ENCODE data around the gene CMTM6.
A peak's percentile ranks its signal among the peaks of the same experiment; 100 is the strongest.

Gene CMTM6

GRCh38 chr3:32434206-32434605, 68.4 kb downstream of the CMTM6 start:
- no peaks in the 10 kb centered on the region for H3K4me1 ChIP-seq (ENCODE audit: control insufficient read depth, insufficient read depth, low read length)
- CTCF ChIA-PET: no interaction called here

DNA sequence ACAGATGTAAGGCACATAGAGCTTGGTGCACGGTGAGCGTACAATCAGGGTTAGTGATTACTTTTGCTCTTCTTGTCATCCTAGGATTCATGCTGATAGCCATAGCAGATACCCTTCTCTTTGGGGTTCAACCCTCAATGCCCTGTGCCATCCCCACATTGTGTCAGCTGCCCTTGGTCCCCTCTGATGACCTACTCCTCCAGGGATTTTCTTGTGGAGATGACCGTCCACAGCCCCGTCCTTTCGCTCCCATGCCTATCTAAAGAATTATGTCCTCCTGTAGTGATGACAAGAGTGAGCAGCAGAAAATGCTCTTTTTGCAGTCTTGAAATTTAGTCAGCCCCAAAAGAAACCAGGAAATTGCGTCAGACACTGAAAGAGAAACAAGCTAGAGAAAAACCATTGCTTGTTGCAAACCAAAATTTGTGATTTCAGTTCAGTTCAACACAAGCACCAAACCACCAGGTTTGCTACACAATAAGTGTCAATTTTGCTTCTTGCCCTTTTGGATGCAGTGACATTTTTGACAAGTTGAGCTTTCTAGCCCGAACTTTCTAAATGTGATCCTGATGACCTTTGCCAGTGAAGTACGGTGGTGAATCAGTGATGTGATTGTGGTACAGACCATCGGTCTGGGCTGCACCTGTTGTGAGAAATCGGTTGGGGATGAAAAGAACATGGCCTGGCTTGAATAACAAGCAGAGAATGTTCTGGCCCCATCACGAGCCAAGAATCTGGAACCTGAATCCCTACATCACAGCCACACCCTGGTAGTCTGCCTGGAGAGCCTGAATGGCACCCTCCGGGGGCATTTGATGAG, 69.7 kb downstream of the CMTM6 start:
- peak; percentile 45 for TF ChIP-seq FEZF1 (tag by site-specific recombination; IDR thresholded peaks at IDR 0.05)
- TF ChIP-seq, protein P1, sequence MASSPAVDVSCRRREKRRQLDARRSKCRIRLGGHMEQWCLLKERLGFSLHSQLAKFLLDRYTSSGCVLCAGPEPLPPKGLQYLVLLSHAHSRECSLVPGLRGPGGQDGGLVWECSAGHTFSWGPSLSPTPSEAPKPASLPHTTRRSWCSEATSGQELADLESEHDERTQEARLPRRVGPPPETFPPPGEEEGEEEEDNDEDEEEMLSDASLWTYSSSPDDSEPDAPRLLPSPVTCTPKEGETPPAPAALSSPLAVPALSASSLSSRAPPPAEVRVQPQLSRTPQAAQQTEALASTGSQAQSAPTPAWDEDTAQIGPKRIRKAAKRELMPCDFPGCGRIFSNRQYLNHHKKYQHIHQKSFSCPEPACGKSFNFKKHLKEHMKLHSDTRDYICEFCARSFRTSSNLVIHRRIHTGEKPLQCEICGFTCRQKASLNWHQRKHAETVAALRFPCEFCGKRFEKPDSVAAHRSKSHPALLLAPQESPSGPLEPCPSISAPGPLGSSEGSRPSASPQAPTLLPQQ (tag by site-specific recombination; IDR thresholded peaks at IDR 0.05): no peak
- Histone ChIP-seq H3K9me3 (ENCODE audit: control insufficient read depth, insufficient read depth, low read depth, low read length) (no peaks in the 10 kb centered on the region), H3K27ac (ENCODE audit: extremely low read depth, low read depth, low read length) (no peak overlapping the region), H3K4me3 (ENCODE audit: low read depth, low read length) (no peak overlapping the region), H3K36me3 (ENCODE audit: control insufficient read depth in 2 of 2, insufficient read depth in 1 of 2, low read length in 2 of 2) (no peaks in the 10 kb centered on the region), H3K4me1 (ENCODE audit: control insufficient read depth, insufficient read depth, low read length) (no peaks in the 10 kb centered on the region)
- CTCF ChIA-PET: interaction anchor here (0.6 to 1.0 kb wide), 3 partner anchors 35 to 92 kb away, joined by 3 to 5 read pairs (median 4); no protein-coding TSS in a partner anchor
- POLR2A ChIA-PET: no interaction called here

More at GRCh38 chr3:32434206-32434605, 68.4 kb downstream of the CMTM6 start:
- H3K4me3 ChIP-seq (ENCODE audit: low read depth, low read length): no peak overlapping the region
- no peaks in the 10 kb centered on the region for H3K9me3 ChIP-seq (ENCODE audit: control insufficient read depth, insufficient read depth, low read depth, low read length)
- H3K27ac ChIP-seq (ENCODE audit: extremely low read depth, low read depth, low read length): no peak overlapping the region
- POLR2A ChIA-PET: no interaction called here
- H3K36me3 ChIP-seq (ENCODE audit: control insufficient read depth in 2 of 2, insufficient read depth in 1 of 2, low read length in 2 of 2): no peaks in the 10 kb centered on the region
- TF ChIP-seq ZNF23 (tag by site-specific recombination; IDR thresholded peaks at IDR 0.05; ENCODE audit: borderline replicate concordance): no peak
- no peak for TF ChIP-seq ZNF341 (tag by site-specific recombination; IDR thresholded peaks at IDR 0.05; ENCODE audit: low read depth)
- TF ChIP-seq, protein P2, sequence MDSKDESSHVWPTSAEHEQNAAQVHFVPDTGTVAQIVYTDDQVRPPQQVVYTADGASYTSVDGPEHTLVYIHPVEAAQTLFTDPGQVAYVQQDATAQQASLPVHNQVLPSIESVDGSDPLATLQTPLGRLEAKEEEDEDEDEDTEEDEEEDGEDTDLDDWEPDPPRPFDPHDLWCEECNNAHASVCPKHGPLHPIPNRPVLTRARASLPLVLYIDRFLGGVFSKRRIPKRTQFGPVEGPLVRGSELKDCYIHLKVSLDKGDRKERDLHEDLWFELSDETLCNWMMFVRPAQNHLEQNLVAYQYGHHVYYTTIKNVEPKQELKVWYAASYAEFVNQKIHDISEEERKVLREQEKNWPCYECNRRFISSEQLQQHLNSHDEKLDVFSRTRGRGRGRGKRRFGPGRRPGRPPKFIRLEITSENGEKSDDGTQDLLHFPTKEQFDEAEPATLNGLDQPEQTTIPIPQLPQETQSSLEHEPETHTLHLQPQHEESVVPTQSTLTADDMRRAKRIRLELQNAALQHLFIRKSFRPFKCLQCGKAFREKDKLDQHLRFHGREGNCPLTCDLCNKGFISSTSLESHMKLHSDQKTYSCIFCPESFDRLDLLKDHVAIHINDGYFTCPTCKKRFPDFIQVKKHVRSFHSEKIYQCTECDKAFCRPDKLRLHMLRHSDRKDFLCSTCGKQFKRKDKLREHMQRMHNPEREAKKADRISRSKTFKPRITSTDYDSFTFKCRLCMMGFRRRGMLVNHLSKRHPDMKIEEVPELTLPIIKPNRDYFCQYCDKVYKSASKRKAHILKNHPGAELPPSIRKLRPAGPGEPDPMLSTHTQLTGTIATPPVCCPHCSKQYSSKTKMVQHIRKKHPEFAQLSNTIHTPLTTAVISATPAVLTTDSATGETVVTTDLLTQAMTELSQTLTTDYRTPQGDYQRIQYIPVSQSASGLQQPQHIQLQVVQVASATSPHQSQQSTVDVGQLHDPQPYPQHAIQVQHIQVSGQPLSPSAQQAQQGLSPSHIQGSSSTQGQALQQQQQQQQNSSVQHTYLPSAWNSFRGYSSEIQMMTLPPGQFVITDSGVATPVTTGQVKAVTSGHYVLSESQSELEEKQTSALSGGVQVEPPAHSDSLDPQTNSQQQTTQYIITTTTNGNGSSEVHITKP (tag by site-specific recombination; IDR thresholded peaks at IDR 0.05): no peak

GRCh38 chr3:32432045-32432710, 70.5 kb downstream of the CMTM6 start:
- Histone ChIP-seq H3K4me3 (ENCODE audit: low read depth, low read length) (no peak overlapping the region), H3K27ac (ENCODE audit: extremely low read depth, low read depth, low read length) (no peak overlapping the region), H3K36me3 (ENCODE audit: control insufficient read depth in 2 of 2, insufficient read depth in 1 of 2, low read length in 2 of 2) (no peaks in the 10 kb centered on the region), H3K4me1 (ENCODE audit: control insufficient read depth, insufficient read depth, low read length) (no peaks in the 10 kb centered on the region), H3K9me3 (ENCODE audit: control insufficient read depth, insufficient read depth, low read depth, low read length) (no peaks in the 10 kb centered on the region)
- ChIA-PET CTCF (interaction anchor here (0.6 to 1.0 kb wide), 3 partner anchors 13 to 93 kb away, joined by 3 to 5 read pairs (median 4); no protein-coding TSS in a partner anchor), POLR2A (no interaction called here)
- no peak for TF ChIP-seq ZNF24 (tag by site-specific recombination; IDR thresholded peaks at IDR 0.05)
- TF ChIP-seq KLF7 (tag by site-specific recombination; IDR thresholded peaks at IDR 0.05; ENCODE audit: borderline replicate concordance): no peak
- no peak for TF ChIP-seq PRDM2 (tag by site-specific recombination; IDR thresholded peaks at IDR 0.05; ENCODE audit: borderline replicate concordance)
- TF ChIP-seq, protein P3, sequence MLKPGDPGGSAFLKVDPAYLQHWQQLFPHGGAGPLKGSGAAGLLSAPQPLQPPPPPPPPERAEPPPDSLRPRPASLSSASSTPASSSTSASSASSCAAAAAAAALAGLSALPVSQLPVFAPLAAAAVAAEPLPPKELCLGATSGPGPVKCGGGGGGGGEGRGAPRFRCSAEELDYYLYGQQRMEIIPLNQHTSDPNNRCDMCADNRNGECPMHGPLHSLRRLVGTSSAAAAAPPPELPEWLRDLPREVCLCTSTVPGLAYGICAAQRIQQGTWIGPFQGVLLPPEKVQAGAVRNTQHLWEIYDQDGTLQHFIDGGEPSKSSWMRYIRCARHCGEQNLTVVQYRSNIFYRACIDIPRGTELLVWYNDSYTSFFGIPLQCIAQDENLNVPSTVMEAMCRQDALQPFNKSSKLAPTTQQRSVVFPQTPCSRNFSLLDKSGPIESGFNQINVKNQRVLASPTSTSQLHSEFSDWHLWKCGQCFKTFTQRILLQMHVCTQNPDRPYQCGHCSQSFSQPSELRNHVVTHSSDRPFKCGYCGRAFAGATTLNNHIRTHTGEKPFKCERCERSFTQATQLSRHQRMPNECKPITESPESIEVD (tag by site-specific recombination; IDR thresholded peaks at IDR 0.05): no peak
- no peak for TF ChIP-seq ZNF707 (tag by site-specific recombination; IDR thresholded peaks at IDR 0.05)

Measured in HEK293 (cell line).